H9 (cell line): ENCODE measurements around the gene OLIG3. TPM values are rescaled to one million over a fixed set of nuclear protein-coding genes. Genes with fewer than 3 reads are reported as not detected.
A peak's percentile ranks its signal among the peaks of the same experiment; 100 is the strongest.

Experiments
- DNase-seq: peaks from one replicate; pipeline ENCODE4 v3.0.0-alpha.2; 2017
- H2AFZ ChIP-seq: one replicate; pipeline ENCODE4 v1.6.1; 2013; ENCODE audit warnings: mild to moderate bottlenecking, low read length, control low read depth, moderate library complexity
- H2AK5ac ChIP-seq: 2 replicates; pipeline ENCODE4 v1.6.1; 2013; ENCODE audit warnings: low read length, control low read depth, mixed read lengths; ENCODE audit not compliant: insufficient read length
- H2BK120ac ChIP-seq: one replicate; pipeline ENCODE4 v1.6.1; 2013; ENCODE audit warnings: low read depth, mild to moderate bottlenecking, low read length, control low read depth, inconsistent platforms; ENCODE audit not compliant: poor library complexity, severe bottlenecking
- H2BK12ac ChIP-seq: 2 replicates; pipeline ENCODE4 v1.6.1; 2013; ENCODE audit warnings: low read length, control low read depth, mixed read lengths, low read depth; ENCODE audit not compliant: insufficient read length
- H2BK15ac ChIP-seq: 2 replicates; pipeline ENCODE4 v1.6.1; 2013; ENCODE audit warnings: low read depth, low read length, control low read depth
- H2BK20ac ChIP-seq: one replicate; pipeline ENCODE4 v1.6.1; 2013; ENCODE audit warnings: low read depth, mild to moderate bottlenecking, low read length, control low read depth, inconsistent platforms; ENCODE audit not compliant: poor library complexity, severe bottlenecking
- H2BK5ac ChIP-seq: 2 replicates; pipeline ENCODE4 v1.6.1; 2013; ENCODE audit warnings: low read length, control low read depth, mixed read lengths; ENCODE audit not compliant: insufficient read length
- H3K14ac ChIP-seq: 2 replicates; pipeline ENCODE4 v1.6.1; 2013; ENCODE audit warnings: low read length, control low read depth; ENCODE audit not compliant: insufficient read depth
- H3K18ac ChIP-seq: 2 replicates; pipeline ENCODE4 v1.6.1; 2013; ENCODE audit warnings: low read depth, mild to moderate bottlenecking, mixed read lengths, low read length, control low read depth; ENCODE audit not compliant: insufficient read length
- H3K23ac ChIP-seq: 2 replicates; pipeline ENCODE4 v1.6.1; 2013; ENCODE audit warnings: low read length, control low read depth, mixed read lengths, low read depth; ENCODE audit not compliant: insufficient read length
- H3K23me2 ChIP-seq: 2 replicates; pipeline ENCODE4 v1.6.1; 2013; ENCODE audit warnings: low read depth, mild to moderate bottlenecking, mixed read lengths, low read length, control low read depth; ENCODE audit not compliant: insufficient read length, poor library complexity, severe bottlenecking
- H3K27ac ChIP-seq: 2 replicates; pipeline ENCODE4 v1.5.1; 2013; ENCODE audit warnings: low read length, control low read depth, mixed read lengths, low read depth; ENCODE audit not compliant: insufficient read length
- H3K27me3 ChIP-seq: 2 replicates; pipeline ENCODE4 v1.6.1; 2013; ENCODE audit warnings: low read length, control low read depth, inconsistent platforms; ENCODE audit not compliant: insufficient read depth
- H3K4ac ChIP-seq: 2 replicates; pipeline ENCODE4 v1.6.1; 2013; ENCODE audit warnings: low read depth, mild to moderate bottlenecking, control low read depth, inconsistent platforms, low read length, moderate library complexity
- H3K4me1 ChIP-seq: 2 replicates; pipeline ENCODE4 v1.6.1; 2013; ENCODE audit warnings: low read length, control low read depth, inconsistent platforms; ENCODE audit not compliant: insufficient read depth
- H3K4me2 ChIP-seq: 2 replicates; pipeline ENCODE4 v1.6.1; 2013; ENCODE audit warnings: low read length, control low read depth, mixed read lengths; ENCODE audit not compliant: insufficient read length, insufficient read depth
- H3K56ac ChIP-seq: 2 replicates; pipeline ENCODE4 v1.6.1; 2013; ENCODE audit warnings: low read depth, mild to moderate bottlenecking, mixed read lengths, low read length, control low read depth; ENCODE audit not compliant: insufficient read length
- H3K79me1 ChIP-seq: 2 replicates; pipeline ENCODE4 v1.6.1; 2013; ENCODE audit warnings: low read depth, mild to moderate bottlenecking, moderate library complexity, low read length, control low read depth, inconsistent platforms; ENCODE audit not compliant: insufficient read depth, poor library complexity, severe bottlenecking
- H3K79me2 ChIP-seq: 2 replicates; pipeline ENCODE4 v1.6.1; 2013; ENCODE audit warnings: low read length, control low read depth, inconsistent platforms; ENCODE audit not compliant: insufficient read depth
- H3K9ac ChIP-seq: 2 replicates; pipeline ENCODE4 v1.6.1; 2013; ENCODE audit warnings: low read length, control low read depth, mixed read lengths; ENCODE audit not compliant: insufficient read length; ENCODE audit errors: extremely low read depth
- H3K9me3 ChIP-seq: one replicate; pipeline ENCODE4 v1.6.1; 2013; ENCODE audit warnings: low read depth, low read length, inconsistent platforms; ENCODE audit not compliant: control insufficient read depth
- H3T11ph ChIP-seq: one replicate; pipeline ENCODE4 v1.6.1; 2013; ENCODE audit warnings: mild to moderate bottlenecking, low read length, control low read depth, inconsistent platforms
- H4K20me1 ChIP-seq: one replicate; pipeline ENCODE4 v1.6.1; 2013; ENCODE audit not compliant: control insufficient read depth, insufficient read length, insufficient read depth
- H4K5ac ChIP-seq: 2 replicates; pipeline ENCODE4 v1.6.1; 2013; ENCODE audit warnings: low read depth, mild to moderate bottlenecking, mixed read lengths, low read length, control low read depth; ENCODE audit not compliant: insufficient read length
- H4K8ac ChIP-seq: replicated peaks from 2 replicates; pipeline ENCODE4 v1.6.1; 2013; ENCODE audit warnings: low read length, control low read depth, mixed read lengths, low read depth; ENCODE audit not compliant: insufficient read length
- H4K91ac ChIP-seq: 2 replicates; pipeline ENCODE4 v1.6.1; 2013; ENCODE audit warnings: low read depth, mild to moderate bottlenecking, moderate library complexity, mixed read lengths, low read length, control low read depth; ENCODE audit not compliant: insufficient read length
- H3K27ac Mint-ChIP-seq, 3 experiments: 2 replicates in 2 of 3; 3 replicates in 1 of 3; pipeline ENCODE4 v1.8.0; 2020 to 2021; ENCODE audit warnings: mixed read lengths in 3 of 3, mild to moderate bottlenecking in 1 of 3, moderate library complexity in 1 of 3
- H3K27me3 Mint-ChIP-seq: 2 replicates; pipeline ENCODE4 v1.8.0; 2021; ENCODE audit warnings: low read depth, mild to moderate bottlenecking, moderate library complexity, mixed read lengths
- H3K36me3 Mint-ChIP-seq, 3 experiments: 2 replicates in 2 of 3; 3 replicates in 1 of 3; pipeline ENCODE4 v1.8.0; 2020 to 2021; ENCODE audit warnings: low read depth in 3 of 3, mixed read lengths in 3 of 3; ENCODE audit not compliant: insufficient read depth in 1 of 3
- H3K4me1 Mint-ChIP-seq, 2 experiments: 2 replicates each; pipeline ENCODE4 v1.8.0; 2020; ENCODE audit warnings: mixed read lengths in 2 of 2
- H3K4me3 Mint-ChIP-seq, 2 experiments: 2 replicates in 1 of 2; 3 replicates in 1 of 2; pipeline ENCODE4 v1.8.0; 2020 to 2021; ENCODE audit warnings: mild to moderate bottlenecking in 2 of 2, mixed read lengths in 2 of 2, moderate library complexity in 1 of 2
- H3K9me3 Mint-ChIP-seq, 2 experiments: 2 replicates in 1 of 2; 3 replicates in 1 of 2; pipeline ENCODE4 v1.8.0; 2020; ENCODE audit warnings: mild to moderate bottlenecking in 2 of 2, mixed read lengths in 2 of 2, moderate library complexity in 1 of 2
- WGBS: extraction: QIAGEN DNeasy Blood & Tissue Kit; methylation state at CpG from one replicate; pipeline ENCODE4 v1.1.7; 2013; ENCODE audit warnings: missing lambda C conversion rate, low lambda C conversion rate, mixed read lengths; ENCODE audit not compliant: insufficient read length; ENCODE audit errors: extremely low coverage; 5-methylcytosine and 5-hydroxymethylcytosine counted together
- total RNA-seq: library from RNA; stranded (reverse); gene quantifications from 2 replicates; pipeline ENCODE4 v1.2.1, GENCODE V29; 2021
- TF ChIP-seq, protein P1 (sequence below): fragments of 200-600 bp; sonication (generic); conservative IDR thresholded peaks from 3 replicates; pipeline ENCODE4 v1.8.0; 2021; ENCODE audit warnings: antibody characterized with exemption, mild to moderate bottlenecking

The OLIG3 gene
- total RNA-seq, 1 experiment from 2014 or later: 0.22 TPM

DNA sequence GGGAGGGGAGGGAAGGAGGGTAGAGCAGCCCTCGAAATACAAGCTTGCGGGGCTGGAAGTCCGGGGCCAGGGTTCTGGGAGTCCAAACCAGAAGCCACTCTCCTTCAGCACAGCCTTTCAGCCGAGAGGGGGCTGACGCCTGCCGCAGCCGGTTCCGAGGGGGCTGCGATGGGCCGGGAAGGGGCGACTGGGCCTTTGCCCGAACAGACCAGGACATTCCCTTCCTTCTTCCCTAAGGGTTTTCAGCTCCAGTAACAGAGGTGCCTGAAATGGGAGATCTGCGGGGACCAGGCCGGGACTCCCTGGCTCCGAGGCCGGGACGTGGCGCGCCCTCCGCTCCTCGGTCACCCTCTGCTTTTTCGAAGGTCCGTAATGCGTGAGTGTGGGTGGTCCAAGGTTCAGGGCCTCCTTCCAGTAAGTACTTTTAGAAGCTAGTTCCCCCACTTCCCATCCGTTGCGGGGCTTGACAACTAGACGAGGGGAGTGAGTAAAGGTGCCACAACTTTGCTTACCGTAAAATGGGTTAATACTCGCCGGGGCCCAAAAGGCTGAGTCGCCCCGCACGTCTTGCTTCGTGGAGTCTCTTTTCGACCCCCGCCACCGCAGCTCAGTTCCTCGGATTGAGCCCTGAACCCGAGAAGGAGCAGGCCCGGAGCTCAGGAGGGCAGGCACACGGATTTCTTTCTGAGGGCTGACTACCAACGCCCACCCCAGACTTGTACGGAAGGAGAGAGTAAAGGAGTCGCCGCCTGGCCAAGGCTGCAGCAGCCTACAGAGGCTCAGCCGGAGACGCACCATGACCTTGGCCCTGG is 2.9 kb upstream of the OLIG3 start:
- H4K91ac ChIP-seq: no peak overlapping the region
- no peak overlapping the region for H3T11ph ChIP-seq
- no peak overlapping the region for H2AFZ ChIP-seq
- no peaks in the 10 kb centered on the region for H3K4me1 ChIP-seq
- peaks cover 0 to 3% of the 10 kb centered on the region in 2 experiments; a peak in 1 of 5 replicates for H3K9me3 Mint-ChIP-seq
- H3K23ac ChIP-seq: no peak overlapping the region
- H3K27me3 ChIP-seq: peaks cover 70% of the 10 kb centered on the region
- H4K5ac ChIP-seq: no peak overlapping the region
- H2BK5ac ChIP-seq: no peak overlapping the region
- peaks cover 2% of the 10 kb centered on the region for H4K20me1 ChIP-seq
- H4K8ac ChIP-seq: no peak overlapping the region
- no CpG with 5 or more reads among the region's 47 CpGs for WGBS
- H2BK12ac ChIP-seq: no peak overlapping the region
- peak overlapping the region; percentile 52 to 86 for H3K4me3 Mint-ChIP-seq
- H3K4me2 ChIP-seq: peak overlapping the region; percentile 81
- no peaks in the 10 kb centered on the region for H3K9me3 ChIP-seq
- H3K14ac ChIP-seq: no peak overlapping the region
- H3K79me1 ChIP-seq: no peaks in the 10 kb centered on the region
- no peak overlapping the region for H3K4ac ChIP-seq
- H2BK15ac ChIP-seq: no peak overlapping the region
- no peak overlapping the region for H2BK120ac ChIP-seq
- H3K79me2 ChIP-seq: no peaks in the 10 kb centered on the region
- H3K9ac ChIP-seq: no peak overlapping the region
- DNase-seq: no peak
- H3K27me3 Mint-ChIP-seq: peaks cover 99% of the 10 kb centered on the region
- peaks cover 48 to 55% of the 10 kb centered on the region in 2 experiments for H3K4me1 Mint-ChIP-seq
- no peak overlapping the region for H3K27ac Mint-ChIP-seq
- no peak overlapping the region for H2BK20ac ChIP-seq
- H2AK5ac ChIP-seq: no peak overlapping the region
- H3K27ac ChIP-seq: no peak overlapping the region
- H3K56ac ChIP-seq: no peak overlapping the region
- H3K36me3 Mint-ChIP-seq: no peaks in the 10 kb centered on the region; a peak in 1 of 7 replicates
- H3K18ac ChIP-seq: no peak overlapping the region
- TF ChIP-seq, protein P1, sequence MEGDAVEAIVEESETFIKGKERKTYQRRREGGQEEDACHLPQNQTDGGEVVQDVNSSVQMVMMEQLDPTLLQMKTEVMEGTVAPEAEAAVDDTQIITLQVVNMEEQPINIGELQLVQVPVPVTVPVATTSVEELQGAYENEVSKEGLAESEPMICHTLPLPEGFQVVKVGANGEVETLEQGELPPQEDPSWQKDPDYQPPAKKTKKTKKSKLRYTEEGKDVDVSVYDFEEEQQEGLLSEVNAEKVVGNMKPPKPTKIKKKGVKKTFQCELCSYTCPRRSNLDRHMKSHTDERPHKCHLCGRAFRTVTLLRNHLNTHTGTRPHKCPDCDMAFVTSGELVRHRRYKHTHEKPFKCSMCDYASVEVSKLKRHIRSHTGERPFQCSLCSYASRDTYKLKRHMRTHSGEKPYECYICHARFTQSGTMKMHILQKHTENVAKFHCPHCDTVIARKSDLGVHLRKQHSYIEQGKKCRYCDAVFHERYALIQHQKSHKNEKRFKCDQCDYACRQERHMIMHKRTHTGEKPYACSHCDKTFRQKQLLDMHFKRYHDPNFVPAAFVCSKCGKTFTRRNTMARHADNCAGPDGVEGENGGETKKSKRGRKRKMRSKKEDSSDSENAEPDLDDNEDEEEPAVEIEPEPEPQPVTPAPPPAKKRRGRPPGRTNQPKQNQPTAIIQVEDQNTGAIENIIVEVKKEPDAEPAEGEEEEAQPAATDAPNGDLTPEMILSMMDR: no peak
- peaks cover 37% of the 10 kb centered on the region for H3K23me2 ChIP-seq
